ENCODE results near the gene MYF6.

Gene MYF6

GRCh38 chr12:80708259-80708974, 983 bp downstream of the MYF6 start:
- no peak for DNase-seq

DNA sequence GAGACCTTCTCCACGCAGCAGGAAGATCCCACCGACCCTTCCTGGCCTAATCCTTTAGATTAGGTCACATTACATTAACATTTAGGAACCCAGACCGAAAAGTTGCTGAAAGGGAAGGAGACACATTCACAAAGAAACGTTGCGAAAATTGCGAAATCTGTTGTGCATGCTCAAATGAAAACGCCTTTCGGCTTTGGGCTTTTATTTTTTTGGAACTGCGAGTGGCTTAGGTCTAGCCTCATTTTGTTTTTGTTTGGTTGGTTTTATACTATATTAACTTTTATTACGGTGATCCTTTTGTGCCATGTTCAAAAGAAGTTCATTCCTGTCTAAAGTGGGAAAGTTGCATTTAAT, 1.5 kb downstream of the MYF6 start:
- DNase-seq, result no peak

DNA sequence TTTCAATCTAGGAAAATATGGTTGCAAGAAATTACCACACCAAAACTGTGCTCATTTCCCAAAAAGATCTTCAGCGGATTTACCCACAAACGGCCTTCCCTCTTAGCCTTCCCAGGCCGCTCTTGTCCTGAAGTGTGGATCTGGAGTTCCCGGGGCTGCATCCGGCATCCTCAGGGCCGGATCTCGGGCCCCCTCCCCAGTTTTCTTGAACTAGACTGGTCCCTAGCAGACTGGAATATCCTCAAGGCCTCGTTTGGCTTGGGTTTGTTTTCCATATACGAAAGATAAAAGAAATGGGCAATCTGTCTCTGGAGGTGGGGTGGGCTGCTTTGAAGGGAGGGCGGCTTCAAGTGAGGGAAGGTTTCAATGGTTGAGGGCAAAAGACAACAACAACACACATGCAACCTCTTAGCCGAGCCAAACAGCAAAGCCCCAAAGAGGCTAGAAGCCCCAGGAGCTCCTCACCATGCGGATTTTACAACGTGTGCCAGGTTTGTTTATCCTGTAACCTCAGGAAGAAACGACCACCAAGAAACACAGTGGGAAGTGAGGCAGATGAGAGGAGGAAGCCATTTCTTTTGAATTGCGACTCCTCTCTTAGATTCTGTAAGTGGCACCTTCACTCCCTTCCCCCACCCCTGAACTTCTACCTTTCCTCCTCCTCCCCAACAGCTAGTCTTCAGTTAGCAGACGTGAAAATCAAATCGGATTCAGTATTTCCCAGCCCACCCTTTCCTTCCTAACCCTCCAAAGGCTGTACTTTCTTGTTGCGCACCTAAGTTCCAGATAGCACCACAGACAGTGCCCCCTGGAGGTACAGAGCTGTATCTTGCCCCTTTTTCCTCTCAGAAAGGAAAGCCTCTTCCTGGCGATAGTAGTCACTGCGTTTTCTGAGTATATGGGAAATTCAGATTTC, 2.6 kb downstream of the MYF6 start:
- no peak for DNase-seq

DNA sequence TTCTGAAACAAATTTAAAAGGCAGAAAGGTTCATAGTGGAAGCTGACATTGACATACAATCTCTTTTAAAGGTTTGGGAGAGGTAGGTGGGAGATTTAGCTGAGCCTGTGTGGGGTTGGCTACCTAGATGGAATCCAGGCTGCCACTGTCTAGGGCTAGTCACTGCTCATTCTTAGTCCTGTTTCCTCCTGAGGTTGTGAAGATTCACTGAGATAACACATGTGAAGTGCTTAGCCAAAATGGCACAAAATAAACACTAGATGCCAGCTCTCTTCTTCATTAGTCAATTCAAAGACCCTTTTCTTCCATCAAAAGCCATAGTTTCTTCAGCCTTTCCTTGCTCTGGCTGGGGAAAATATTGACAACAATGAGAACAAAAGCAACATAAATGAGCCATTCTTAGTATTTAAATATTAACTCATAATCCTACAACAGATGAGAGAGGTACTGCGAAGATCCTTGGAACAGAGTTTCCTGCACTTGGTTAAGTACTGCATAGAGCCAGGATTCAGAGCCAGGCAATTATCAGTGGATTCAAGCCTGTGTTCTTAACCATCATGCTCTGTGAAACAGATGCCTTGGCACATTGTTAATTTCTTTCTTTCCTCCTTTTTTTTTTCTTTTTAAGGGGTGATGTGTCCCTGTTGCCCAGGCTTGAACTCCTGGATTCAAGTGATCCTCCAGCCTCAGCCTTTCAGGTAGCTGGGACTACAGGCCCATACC, 3.5 kb downstream of the MYF6 start:
- no peak for DNase-seq

DNA sequence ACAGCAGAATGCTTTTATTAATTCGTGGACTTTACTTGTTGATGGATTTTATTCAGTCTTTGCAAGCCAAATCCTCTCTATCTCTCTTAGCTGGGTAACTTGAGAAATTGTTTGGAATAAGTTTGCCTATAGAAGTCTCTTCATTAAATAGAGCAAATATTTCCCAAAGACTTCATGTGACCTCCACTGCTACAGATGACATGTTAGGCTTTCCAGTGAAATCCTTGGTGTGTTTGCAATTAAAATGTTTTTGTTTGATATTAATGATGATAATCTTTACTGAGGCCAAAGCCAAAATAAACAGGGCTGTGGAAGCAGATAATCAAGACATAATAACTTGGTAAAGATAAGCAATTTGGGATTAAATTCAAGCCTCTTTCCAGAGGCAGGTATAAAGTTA, 4.4 kb downstream of the MYF6 start:
- no peak for DNase-seq

DNA sequence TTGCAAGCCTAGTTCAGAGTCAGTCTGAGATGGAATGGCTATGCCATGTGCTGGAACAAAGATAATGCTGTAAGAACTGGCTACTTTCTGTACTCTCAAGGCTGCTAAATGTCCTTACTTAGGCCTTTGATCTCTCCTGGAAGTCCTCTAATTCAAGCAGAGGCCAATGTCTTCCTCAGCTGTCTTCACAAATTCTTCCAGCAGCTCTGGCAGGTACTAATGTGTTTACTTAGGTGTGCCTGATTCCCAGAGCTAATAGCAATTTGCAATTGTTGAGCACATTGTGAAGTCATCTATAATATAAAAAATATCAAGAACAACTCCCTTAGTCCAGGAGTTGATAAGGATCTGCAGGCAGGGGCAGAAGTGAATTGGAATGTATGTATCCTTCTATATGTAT, 5.4 kb downstream of the MYF6 start:
- DNase-seq, result no peak

DNA sequence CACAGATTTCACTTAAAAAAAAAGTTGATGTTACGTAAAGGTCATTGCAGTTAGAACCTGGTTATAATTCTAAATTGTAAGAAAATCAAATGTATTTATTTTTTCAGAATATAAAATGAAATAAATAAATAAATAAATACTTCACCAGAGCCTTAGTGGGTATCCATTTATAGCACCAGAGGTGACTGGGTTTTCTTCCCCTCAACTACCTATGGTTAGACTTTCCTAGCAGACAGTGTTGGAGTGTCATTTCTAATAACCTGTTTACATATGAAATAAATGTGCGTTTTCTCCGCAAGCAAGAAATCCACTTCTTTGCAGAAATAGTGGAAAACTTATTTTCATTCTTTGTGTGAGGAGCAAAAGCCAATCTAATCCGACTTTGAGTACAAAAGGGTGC, 6.0 kb downstream of the MYF6 start:
- DNase-seq, result no peak

DNA sequence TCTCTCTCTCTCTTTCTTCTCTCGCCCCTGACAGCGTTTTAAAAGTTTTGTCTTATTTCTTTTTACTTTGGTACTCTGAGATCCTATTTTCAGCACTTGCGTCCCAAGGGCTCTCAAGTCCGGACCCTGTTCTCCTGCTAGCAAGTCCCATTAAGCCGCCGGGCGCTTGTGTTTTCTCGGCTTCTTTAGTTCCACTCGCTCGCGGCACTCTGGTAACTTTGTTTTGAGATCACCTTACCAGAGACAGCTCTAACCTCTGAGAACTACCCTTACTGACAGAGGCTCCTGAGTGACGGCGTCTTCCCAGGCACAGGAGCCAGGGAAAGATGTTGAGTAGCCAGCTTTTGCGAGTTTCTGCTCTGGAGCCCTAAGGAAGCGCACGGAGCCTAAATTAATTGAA, 6.6 kb downstream of the MYF6 start:
- no peak for DNase-seq

- DNase-seq, result no peak
Observed at GRCh38 chr12:80714846-80715245, 7.4 kb downstream of the MYF6 start.

GRCh38 chr12:80715713-80716249, 8.3 kb downstream of the MYF6 start:
- no peak for DNase-seq

DNA sequence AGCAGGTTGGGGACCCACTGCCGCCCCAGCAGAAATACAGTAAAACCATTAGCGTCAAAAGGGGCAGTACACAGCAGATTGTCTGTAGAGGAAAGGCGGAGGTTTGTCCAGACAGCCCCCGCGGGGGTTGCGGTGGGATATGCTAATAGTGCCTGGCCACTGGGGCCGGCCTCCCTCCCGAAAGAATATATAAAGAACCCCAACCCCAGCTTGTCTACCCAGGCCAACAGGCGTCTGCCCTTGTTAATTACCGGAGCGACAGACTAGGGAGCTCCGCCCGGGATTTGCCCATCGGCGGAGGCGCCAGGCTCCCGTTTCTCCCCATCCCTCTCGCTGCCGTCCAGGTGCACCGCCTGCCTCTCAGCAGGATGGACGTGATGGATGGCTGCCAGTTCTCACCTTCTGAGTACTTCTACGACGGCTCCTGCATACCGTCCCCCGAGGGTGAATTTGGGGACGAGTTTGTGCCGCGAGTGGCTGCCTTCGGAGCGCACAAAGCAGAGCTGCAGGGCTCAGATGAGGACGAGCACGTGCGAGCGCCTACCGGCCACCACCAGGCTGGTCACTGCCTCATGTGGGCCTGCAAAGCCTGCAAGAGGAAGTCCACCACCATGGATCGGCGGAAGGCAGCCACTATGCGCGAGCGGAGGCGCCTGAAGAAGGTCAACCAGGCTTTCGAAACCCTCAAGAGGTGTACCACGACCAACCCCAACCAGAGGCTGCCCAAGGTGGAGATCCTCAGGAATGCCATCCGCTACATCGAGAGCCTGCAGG, 9.4 kb downstream of the MYF6 start, which contains the start of gene MYF5:
Gene MYF5, plus strand, starts transcription at position 217 of the 774 bp plus-strand sequence. Its CDS starts 152 bp downstream, at position 369.
- DNase-seq, result no peak

GRCh38 chr12:80717856-80718255, 10.4 kb downstream of the MYF6 start:
- no peak for DNase-seq

GRCh38 chr12:80720516-80720915, 13.1 kb downstream of the MYF6 start:
- DNase-seq, result no peak

DNA sequence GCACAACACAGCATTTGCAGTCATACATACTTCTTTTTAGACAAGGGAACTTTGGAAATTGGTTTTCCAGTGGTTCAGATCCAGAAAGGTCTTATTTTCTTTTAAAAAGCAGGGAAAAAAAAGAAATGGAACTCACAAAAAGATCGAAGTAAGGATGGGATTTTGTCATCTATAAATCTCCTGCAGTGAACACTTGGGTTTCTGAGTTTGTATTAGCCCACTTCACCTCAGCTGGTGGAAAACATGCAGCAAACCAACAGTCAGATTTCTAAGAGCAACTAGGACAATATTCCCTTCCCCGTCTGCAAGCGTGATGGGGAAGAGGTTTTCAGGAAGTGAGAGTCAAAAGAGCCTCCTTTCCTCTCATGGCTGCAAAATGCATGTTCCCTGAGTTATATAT, 13.9 kb downstream of the MYF6 start:
- no peak for DNase-seq

DNA sequence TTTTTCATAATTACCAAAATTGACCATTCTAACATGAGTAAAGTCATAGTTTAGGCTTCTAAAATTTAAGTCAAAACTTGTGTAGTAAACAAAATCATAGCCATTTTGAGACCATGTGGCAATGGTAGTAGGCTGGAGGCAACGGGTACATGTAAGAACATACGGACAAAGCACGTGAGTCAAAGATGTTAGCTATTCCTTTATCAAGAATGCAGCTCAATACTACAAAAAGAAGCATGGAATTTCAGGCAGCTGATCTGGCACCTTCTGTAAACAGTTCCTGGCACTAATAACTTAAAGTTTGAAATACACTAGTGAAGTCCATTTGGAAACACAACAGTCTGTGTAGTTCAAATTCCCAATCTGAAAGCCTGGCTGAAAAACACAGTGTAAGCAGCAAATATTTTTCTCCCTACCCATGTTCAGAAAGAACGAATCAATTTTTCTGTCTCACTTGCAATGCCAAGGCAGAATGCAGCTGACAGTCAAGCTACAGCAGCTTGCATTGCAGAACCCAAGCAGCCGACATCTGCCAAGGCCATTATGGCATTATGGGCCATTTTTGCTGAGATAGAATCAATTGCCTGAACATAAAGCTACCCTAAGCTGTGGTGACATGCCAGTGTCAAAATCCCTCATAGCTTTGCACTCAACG, 38.5 kb downstream of the MYF6 start:
- no peak for DNase-seq

- no peak for DNase-seq
Observed at GRCh38 chr12:80747800-80748199, 40.4 kb downstream of the MYF6 start.

- DNase-seq, result no peak
Observed at GRCh38 chr12:80749456-80749855, 42.0 kb downstream of the MYF6 start.

GRCh38 chr12:80752464-80752863, 45.0 kb downstream of the MYF6 start:
- no peak for DNase-seq

- no peak for DNase-seq
Observed at GRCh38 chr12:80754274-80754673, 46.8 kb downstream of the MYF6 start.

- no peak for DNase-seq
Observed at GRCh38 chr12:80756875-80757274, 49.4 kb downstream of the MYF6 start.

All from stimulated activated CD4-positive, alpha-beta T cell treated with anti-CD3 and anti-CD28 coated beads, Interleukin-4, amount 100 ng/mL, for 24 hours (primary cell).